Measurements from ENCODE around the gene CCHCR1.
"Not testable (repeated sequence)": the region's sequence is repeated elsewhere in the genome, so short reads cannot be mapped to it uniquely, and the experiment has no call there.

The CCHCR1 gene, protein sequence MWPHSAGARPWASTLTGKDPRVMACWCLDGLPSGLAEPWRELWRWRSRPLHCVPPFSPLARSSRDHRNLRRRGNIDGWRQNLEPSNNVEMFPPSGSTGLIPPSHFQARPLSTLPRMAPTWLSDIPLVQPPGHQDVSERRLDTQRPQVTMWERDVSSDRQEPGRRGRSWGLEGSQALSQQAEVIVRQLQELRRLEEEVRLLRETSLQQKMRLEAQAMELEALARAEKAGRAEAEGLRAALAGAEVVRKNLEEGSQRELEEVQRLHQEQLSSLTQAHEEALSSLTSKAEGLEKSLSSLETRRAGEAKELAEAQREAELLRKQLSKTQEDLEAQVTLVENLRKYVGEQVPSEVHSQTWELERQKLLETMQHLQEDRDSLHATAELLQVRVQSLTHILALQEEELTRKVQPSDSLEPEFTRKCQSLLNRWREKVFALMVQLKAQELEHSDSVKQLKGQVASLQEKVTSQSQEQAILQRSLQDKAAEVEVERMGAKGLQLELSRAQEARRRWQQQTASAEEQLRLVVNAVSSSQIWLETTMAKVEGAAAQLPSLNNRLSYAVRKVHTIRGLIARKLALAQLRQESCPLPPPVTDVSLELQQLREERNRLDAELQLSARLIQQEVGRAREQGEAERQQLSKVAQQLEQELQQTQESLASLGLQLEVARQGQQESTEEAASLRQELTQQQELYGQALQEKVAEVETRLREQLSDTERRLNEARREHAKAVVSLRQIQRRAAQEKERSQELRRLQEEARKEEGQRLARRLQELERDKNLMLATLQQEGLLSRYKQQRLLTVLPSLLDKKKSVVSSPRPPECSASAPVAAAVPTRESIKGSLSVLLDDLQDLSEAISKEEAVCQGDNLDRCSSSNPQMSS

DNA sequence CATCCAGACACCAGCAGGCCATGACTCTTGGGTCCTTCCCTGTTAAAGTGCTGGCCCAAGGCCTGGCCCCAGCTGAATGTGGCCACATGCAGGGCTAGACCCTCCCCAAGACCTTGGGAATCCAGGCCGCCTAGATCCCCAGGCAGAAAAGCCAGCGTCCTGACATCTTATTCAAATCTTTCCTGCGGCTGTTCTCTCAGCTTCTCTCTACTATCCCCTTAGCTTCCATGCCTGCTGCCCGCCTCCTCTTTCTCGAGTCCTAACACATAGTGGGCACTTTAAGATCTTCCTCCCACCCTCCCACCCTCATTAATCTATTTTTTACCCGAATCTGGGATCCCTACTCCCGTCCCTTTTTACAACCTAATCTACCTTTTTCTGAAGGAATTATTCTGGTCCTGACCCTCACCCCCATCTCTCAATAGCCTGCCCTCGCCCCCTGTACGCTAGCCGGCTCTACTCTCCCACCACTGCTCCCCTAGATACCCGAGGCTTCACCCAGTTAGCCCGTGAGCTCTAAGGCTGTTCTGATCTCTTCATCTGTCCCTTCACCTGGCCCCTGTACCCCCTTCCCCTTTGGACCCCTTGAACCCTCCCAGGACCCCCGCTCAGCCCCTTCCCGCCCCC, at the start of gene CCHCR1:
Gene CCHCR1, minus strand, starts transcription at position 290 of the 627 bp plus-strand sequence. Its CDS starts 202 bp downstream, at position 88.
- Histone ChIP-seq H3K4me3 (ENCODE audit: insufficient read length, low read depth) (peak within 1 kb of the TSS; percentile 62), H3K36me3 (ENCODE audit: insufficient read depth, insufficient read length, low read length) (peaks cover 48% of the 10 kb centered on the region), H3K4me1 (ENCODE audit: insufficient read depth, insufficient read length) (peaks cover 4% of the 10 kb centered on the region), H3K27me3 (ENCODE audit: insufficient read depth, insufficient read length) (no peaks in the 10 kb centered on the region), H3K9me3 (ENCODE audit: insufficient read depth, low read length) (no peaks in the 10 kb centered on the region), H3K9ac (ENCODE audit: insufficient read length, low read depth) (peak within 1 kb of the TSS; percentile 93)
- no peak for TF ChIP-seq ZNF274 (IDR thresholded peaks at IDR 0.05; ENCODE audit: low read depth, low read length)
- no peak for TF ChIP-seq YY1 (IDR thresholded peaks at IDR 0.05; ENCODE audit: insufficient read depth, insufficient read length)
- TF ChIP-seq SUZ12 (IDR thresholded peaks at IDR 0.05; ENCODE audit: extremely low read depth, insufficient read depth, insufficient read length) = no peak
- no peak for DNase-seq (ENCODE audit: low read depth, low spot score)

- Histone ChIP-seq H3K9ac (ENCODE audit: insufficient read length, low read depth) (no peak overlapping the region), H3K9me3 (ENCODE audit: insufficient read depth, low read length) (peaks cover 5% of the 10 kb centered on the region; the same call in 1 of the 2 replicates), H3K36me3 (ENCODE audit: insufficient read depth, insufficient read length, low read length) (peaks cover 3% of the 10 kb centered on the region), H3K27me3 (ENCODE audit: insufficient read depth, insufficient read length) (no peaks in the 10 kb centered on the region), H3K4me1 (ENCODE audit: insufficient read depth, insufficient read length) (peaks cover 4% of the 10 kb centered on the region), H3K4me3 (ENCODE audit: insufficient read length, low read depth) (no peak overlapping the region)
- no peak for DNase-seq (ENCODE audit: low read depth, low spot score)
- TF ChIP-seq SUZ12 (IDR thresholded peaks at IDR 0.05; ENCODE audit: extremely low read depth, insufficient read depth, insufficient read length) (no peak), YY1 (IDR thresholded peaks at IDR 0.05; ENCODE audit: insufficient read depth, insufficient read length) (no peak), ZNF274 (IDR thresholded peaks at IDR 0.05; ENCODE audit: low read depth, low read length) (no peak)
Observed at GRCh38 chr6:31205638-31206037, 48.0 kb upstream of the CCHCR1 start.

DNA sequence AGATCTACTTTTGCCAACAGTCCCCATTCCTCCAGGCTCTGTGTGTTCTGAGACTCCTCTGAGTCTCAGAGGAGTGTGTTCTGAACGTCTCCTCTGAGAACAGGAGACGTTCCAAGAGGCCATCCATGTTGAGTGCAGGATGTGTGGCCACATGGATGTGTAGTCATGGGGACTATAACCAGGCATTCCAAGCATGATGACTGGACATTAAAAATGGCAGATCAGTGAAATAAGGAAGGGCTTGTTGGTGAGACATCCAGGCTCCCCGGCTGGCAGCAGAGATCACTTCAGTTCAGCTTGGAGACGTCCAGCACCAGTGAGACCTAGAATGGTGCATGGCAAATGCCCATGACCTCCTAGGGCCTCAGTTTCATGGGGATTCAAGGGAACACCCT, 47.1 kb upstream of the CCHCR1 start:
- no peak overlapping the region for H3K9ac ChIP-seq (ENCODE audit: insufficient read length, low read depth)
- H3K36me3 ChIP-seq (ENCODE audit: insufficient read depth, insufficient read length, low read length) = peaks cover 3% of the 10 kb centered on the region
- H3K4me3 ChIP-seq (ENCODE audit: insufficient read length, low read depth) = no peak overlapping the region
- no peaks in the 10 kb centered on the region for H3K27me3 ChIP-seq (ENCODE audit: insufficient read depth, insufficient read length)
- H3K4me1 ChIP-seq (ENCODE audit: insufficient read depth, insufficient read length) = peaks cover 4% of the 10 kb centered on the region
- no peak for TF ChIP-seq ZNF274 (IDR thresholded peaks at IDR 0.05; ENCODE audit: low read depth, low read length)
- DNase-seq (ENCODE audit: low read depth, low spot score) = no peak
- peaks cover 5% of the 10 kb centered on the region; the same call in 1 of the 2 replicates for H3K9me3 ChIP-seq (ENCODE audit: insufficient read depth, low read length)

DNA sequence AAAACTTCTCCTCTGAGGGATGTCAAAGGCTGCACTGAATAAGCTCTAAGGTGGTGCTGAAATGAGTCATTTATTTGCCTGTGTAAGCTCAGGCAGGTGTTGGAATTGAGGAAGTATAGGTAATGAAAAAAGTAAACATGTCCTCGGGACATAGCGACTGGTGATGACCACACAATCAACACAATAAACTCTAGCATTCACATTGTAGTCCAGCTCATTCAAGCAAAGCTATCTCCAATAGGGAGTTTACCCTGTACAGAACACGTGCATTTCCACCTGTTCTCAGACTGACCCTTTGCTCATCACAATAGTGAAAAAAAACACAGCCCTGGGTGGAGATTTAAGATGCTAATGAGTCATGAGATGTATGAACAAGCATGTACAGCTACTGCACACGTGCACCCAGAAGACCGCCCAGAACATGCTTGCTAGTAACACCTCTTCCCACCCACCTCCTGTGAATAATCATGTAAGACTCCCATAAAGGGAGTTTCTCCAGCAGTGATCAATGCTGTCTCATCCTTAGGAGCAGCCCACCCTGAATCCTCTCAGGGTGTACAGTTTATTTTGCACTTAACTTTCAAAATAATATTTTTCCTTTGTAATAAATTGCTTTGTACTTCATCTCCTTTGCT, 45.9 kb upstream of the CCHCR1 start:
- H3K9ac ChIP-seq (ENCODE audit: insufficient read length, low read depth) = no peak overlapping the region
- TF ChIP-seq ZNF274 (IDR thresholded peaks at IDR 0.05; ENCODE audit: low read depth, low read length) (no peak), YY1 (IDR thresholded peaks at IDR 0.05; ENCODE audit: insufficient read depth, insufficient read length) (no peak), SUZ12 (IDR thresholded peaks at IDR 0.05; ENCODE audit: extremely low read depth, insufficient read depth, insufficient read length) (no peak)
- no peak for DNase-seq (ENCODE audit: low read depth, low spot score)

DNA sequence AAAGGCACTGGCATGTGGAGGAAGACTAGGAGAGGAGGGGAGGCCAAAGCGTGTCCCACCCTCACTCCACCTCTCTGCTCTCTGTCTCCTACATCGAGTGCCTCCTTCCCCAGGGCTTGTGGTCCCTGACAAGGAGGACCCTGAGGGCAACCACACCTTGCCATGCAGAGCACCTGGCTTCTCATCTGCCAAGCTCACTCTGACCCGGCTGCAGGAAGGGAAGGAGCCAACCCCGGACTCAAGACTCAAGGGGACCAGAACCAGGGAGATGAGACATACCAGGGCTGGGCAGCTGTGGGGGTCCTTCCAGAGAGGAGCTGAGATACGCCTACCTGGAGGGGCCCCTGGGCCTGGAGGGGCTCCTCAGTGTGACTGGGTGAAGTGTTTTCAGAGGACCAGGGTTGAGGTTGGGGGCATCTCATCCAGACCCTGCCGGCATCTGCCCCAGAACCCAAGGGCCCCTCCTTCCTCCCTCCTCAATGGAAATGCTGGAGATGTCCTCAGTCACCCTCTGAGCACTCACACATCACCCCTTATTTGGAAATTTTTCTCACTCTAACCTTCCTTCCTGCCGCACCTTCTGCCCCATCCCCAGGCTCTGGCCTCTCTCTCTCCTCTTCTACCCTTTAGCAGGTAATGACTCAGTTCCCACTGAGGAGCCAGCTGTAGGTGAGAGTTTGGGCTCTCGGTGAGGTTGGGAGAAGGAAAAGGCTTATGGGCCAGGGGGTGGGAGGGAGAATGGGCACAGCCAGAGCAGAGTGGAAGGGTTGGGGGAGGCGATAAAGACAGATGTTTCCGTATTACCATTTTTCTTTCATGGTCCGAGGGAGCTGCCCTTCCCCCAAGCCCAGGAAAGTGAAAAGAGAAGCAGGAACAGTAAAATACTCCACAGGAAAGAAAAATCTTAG, 44.9 kb upstream of the CCHCR1 start:
- Histone ChIP-seq H3K9me3 (ENCODE audit: insufficient read depth, low read length) (peaks cover 5% of the 10 kb centered on the region; the same call in 1 of the 2 replicates), H3K36me3 (ENCODE audit: insufficient read depth, insufficient read length, low read length) (peaks cover 3% of the 10 kb centered on the region), H3K4me3 (ENCODE audit: insufficient read length, low read depth) (no peak overlapping the region), H3K4me1 (ENCODE audit: insufficient read depth, insufficient read length) (peaks cover 4% of the 10 kb centered on the region), H3K9ac (ENCODE audit: insufficient read length, low read depth) (no peak overlapping the region), H3K27me3 (ENCODE audit: insufficient read depth, insufficient read length) (no peaks in the 10 kb centered on the region)
- DNase-seq (ENCODE audit: low read depth, low spot score) = no peak
- TF ChIP-seq YY1 (IDR thresholded peaks at IDR 0.05; ENCODE audit: insufficient read depth, insufficient read length) = no peak
- no peak for TF ChIP-seq ZNF274 (IDR thresholded peaks at IDR 0.05; ENCODE audit: low read depth, low read length)
- no peak for TF ChIP-seq SUZ12 (IDR thresholded peaks at IDR 0.05; ENCODE audit: extremely low read depth, insufficient read depth, insufficient read length)

More for the DNA sequence above, 45.9 kb upstream of the CCHCR1 start:
- H3K4me1 ChIP-seq (ENCODE audit: insufficient read depth, insufficient read length) = peaks cover 4% of the 10 kb centered on the region
- H3K9me3 ChIP-seq (ENCODE audit: insufficient read depth, low read length) = peaks cover 5% of the 10 kb centered on the region; the same call in 1 of the 2 replicates
- H3K27me3 ChIP-seq (ENCODE audit: insufficient read depth, insufficient read length) = no peaks in the 10 kb centered on the region
- peaks cover 3% of the 10 kb centered on the region for H3K36me3 ChIP-seq (ENCODE audit: insufficient read depth, insufficient read length, low read length)
- H3K4me3 ChIP-seq (ENCODE audit: insufficient read length, low read depth) = no peak overlapping the region

DNA sequence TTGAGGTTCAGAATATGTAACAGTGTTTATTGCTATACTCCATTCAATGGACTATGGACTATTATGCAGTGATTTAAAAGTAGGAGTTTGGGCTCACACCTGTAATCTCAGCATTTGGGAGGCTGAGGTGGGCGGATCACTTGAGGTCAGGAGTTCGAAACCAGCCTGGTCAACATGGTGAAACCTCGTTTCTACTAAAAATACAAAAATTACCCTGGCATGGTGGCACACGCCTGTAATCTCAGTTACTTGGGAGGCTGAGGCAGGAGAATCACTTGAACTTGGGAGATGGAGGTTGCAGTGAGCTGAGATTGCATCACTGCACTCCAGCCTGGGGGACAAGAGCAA, 41.5 kb upstream of the CCHCR1 start:
- peaks cover 12% of the 10 kb centered on the region; the same call in 1 of the 2 replicates for H3K9me3 ChIP-seq (ENCODE audit: insufficient read depth, low read length)
- H3K36me3 ChIP-seq (ENCODE audit: insufficient read depth, insufficient read length, low read length); H3K9ac ChIP-seq (ENCODE audit: insufficient read length, low read depth); H3K4me3 ChIP-seq (ENCODE audit: insufficient read length, low read depth); DNase-seq (ENCODE audit: low read depth, low spot score); H3K27me3 ChIP-seq (ENCODE audit: insufficient read depth, insufficient read length); H3K4me1 ChIP-seq (ENCODE audit: insufficient read depth, insufficient read length): not testable (repeated sequence)
